Natural killer cell (primary cell): ENCODE data around the gene TSTD1. TPM values are rescaled to one million over a fixed set of nuclear protein-coding genes. Genes with fewer than 3 reads are reported as not detected.

Experiments used
- total RNA-seq, 4 donors: library from RNA; stranded (reverse); fragments of 120-200 nt in 1 of 4; gene quantifications; one replicate each; pipeline versions ENCODE4 v1.2.3 to v1.2.4, GENCODE V29; 2013 to 2022

The TSTD1 gene
- total RNA-seq, 3 donors from 2014 or later (not counting 1 experiment from before 2014, with no cell fraction given): 31.8 to 36.3 (median 34.3) TPM

Other genes starting within 250 kb of the TSTD1 start
- gene LY9, start 242.8 kb downstream of the TSTD1 start, total RNA-seq: 10 to 100 TPM; 30.3 to 47.1 (median 34.4) TPM
- 100 to 1,000 TPM; 131 to 193 (median 150) TPM for gene CD244, start 176.1 kb downstream of the TSTD1 start, total RNA-seq
- gene ITLN1, start 153.8 kb downstream of the TSTD1 start, total RNA-seq: not detected
- not detected for gene ITLN2, start 84.2 kb downstream of the TSTD1 start, total RNA-seq
- 10 to 100 TPM; 27.8 to 34.6 (median 30.2) TPM for gene F11R, start 17.8 kb downstream of the TSTD1 start, total RNA-seq
- 100 to 1,000 TPM; 113 to 121 (median 114) TPM for gene USF1, start 7.0 kb upstream of the TSTD1 start, total RNA-seq
- 100 to 1,000 TPM; 246 to 310 (median 272) TPM for gene ARHGAP30, start 30.9 kb upstream of the TSTD1 start, total RNA-seq
- under 1 TPM in 2 of 3 donors, not detected in 1; 0.07 to 0.09 TPM for gene NECTIN4, start 50.6 kb upstream of the TSTD1 start, total RNA-seq
- under 1 TPM in 2 of 3 donors, not detected in 1; 0.49 to 0.50 TPM for gene KLHDC9, start 59.4 kb upstream of the TSTD1 start, total RNA-seq
- 10 to 100 TPM; 31.6 to 40.0 (median 35.0) TPM for gene PFDN2, start 79.1 kb upstream of the TSTD1 start, total RNA-seq
- gene NIT1, start 79.1 kb upstream of the TSTD1 start, total RNA-seq: 10 to 100 TPM; 26.5 to 31.7 (median 31.6) TPM
- gene DEDD, start 93.7 kb upstream of the TSTD1 start, total RNA-seq: 10 to 100 TPM; 40.6 to 44.0 (median 43.0) TPM
- 100 to 1,000 TPM; 109 to 155 (median 117) TPM for gene UFC1, start 115.0 kb upstream of the TSTD1 start, total RNA-seq
- 10 to 100 TPM; 31.6 to 40.3 (median 35.3) TPM for gene USP21, start 120.5 kb upstream of the TSTD1 start, total RNA-seq
- 10 to 100 TPM; 45.5 to 66.3 (median 57.4) TPM for gene PPOX, start 127.5 kb upstream of the TSTD1 start, total RNA-seq
- 10 to 100 TPM; 58.4 to 62.2 (median 59.4) TPM for gene B4GALT3, start 138.5 kb upstream of the TSTD1 start, total RNA-seq
- gene ADAMTS4, start 160.1 kb upstream of the TSTD1 start, total RNA-seq: under 1 TPM; 0.14 to 0.20 (median 0.14) TPM
- 10 to 100 TPM; 74.7 to 88.8 (median 84.7) TPM for gene NDUFS2, start 163.4 kb upstream of the TSTD1 start, total RNA-seq
- 100 to 1,000 TPM; 226 to 281 (median 259) TPM for gene FCER1G, start 176.3 kb upstream of the TSTD1 start, total RNA-seq
- gene APOA2, start 184.7 kb upstream of the TSTD1 start, total RNA-seq: not detected
- 10 to 100 TPM; 16.6 to 23.6 (median 22.8) TPM for gene TOMM40L, start 187.1 kb upstream of the TSTD1 start, total RNA-seq
- not detected for gene NR1I3, start 199.2 kb upstream of the TSTD1 start, total RNA-seq
- not detected for gene PCP4L1, start 219.8 kb upstream of the TSTD1 start, total RNA-seq